HepG2 (cell line): ENCODE results near the gene DCAF7. TPM values are rescaled to one million over a fixed set of nuclear protein-coding genes. Genes with fewer than 3 reads are reported as not detected.

ENCODE experiments used
- AKAP8 ChIP-seq: sonication (generic); formaldehyde crosslinking; IDR thresholded peaks from 2 replicates; pipeline ENCODE4 v1.5.1; 2020; ENCODE audit warnings: mild to moderate bottlenecking, missing genetic modification reagents
- ASH2L ChIP-seq: fragments of 300-600, 200-600 bp; sonication (generic); IDR thresholded peaks from 2 replicates; pipeline ENCODE4 v1.7.0; 2017; ENCODE audit warnings: low read depth, mild to moderate bottlenecking, moderate library complexity, mixed read lengths, low read length; ENCODE audit not compliant: insufficient read length
- ATF1 ChIP-seq: IDR thresholded peaks from 2 replicates; pipeline ENCODE4 v1.6.1; 2016; ENCODE audit warnings: mild to moderate bottlenecking, control low read depth
- FLYWCH1 ChIP-seq: sonication (generic); formaldehyde crosslinking; IDR thresholded peaks from 2 replicates; pipeline ENCODE4 v1.8.1; 2023; ENCODE audit warnings: mild to moderate bottlenecking, missing genetic modification reagents
- FOXP1 ChIP-seq, 2 experiments: fragments of 450-650 bp in 1 of 2; IDR thresholded peaks; 2 replicates each; pipeline ENCODE4 v1.6.1; 2017 to 2018; ENCODE audit warnings: antibody characterized with exemption in 1 of 2
- HOXA7 ChIP-seq: sonication (generic); formaldehyde crosslinking; IDR thresholded peaks from 2 replicates; pipeline ENCODE4 v1.8.1; 2022; ENCODE audit warnings: mild to moderate bottlenecking, missing genetic modification reagents, moderate library complexity
- NFE2 ChIP-seq: sonication (generic); formaldehyde crosslinking; IDR thresholded peaks from 2 replicates; pipeline ENCODE4 v1.4.0; 2020; ENCODE audit warnings: missing genetic modification reagents
- NFKBIZ ChIP-seq: IDR thresholded peaks from 2 replicates; pipeline ENCODE4 v1.6.1; 2018; ENCODE audit warnings: missing genetic modification reagents, missing compliant biosample characterization
- POLR2A ChIP-seq, 2 experiments: IDR thresholded peaks; 2 replicates each; pipeline ENCODE4 v1.6.1; 2011; ENCODE audit warnings: low read depth in 2 of 2, low read length in 2 of 2, mild to moderate bottlenecking in 1 of 2, moderate library complexity in 1 of 2; ENCODE audit not compliant: insufficient read depth in 1 of 2
- SIX1 ChIP-seq: sonication (generic); formaldehyde crosslinking; IDR thresholded peaks from 2 replicates; pipeline ENCODE4 v1.4.0; 2020; ENCODE audit warnings: missing genetic modification reagents, borderline replicate concordance
- SKI ChIP-seq: fragments of 450-650 bp; IDR thresholded peaks from one replicate; pipeline ENCODE4 v1.6.1; 2018; ENCODE audit warnings: mild to moderate bottlenecking; ENCODE audit not compliant: partially characterized antibody
- ZBTB1 ChIP-seq: sonication (generic); formaldehyde crosslinking; IDR thresholded peaks from 2 replicates; pipeline ENCODE4 v1.4.0; 2020; ENCODE audit warnings: missing genetic modification reagents, borderline replicate concordance
- ZNF10 ChIP-seq: sonication (generic); formaldehyde crosslinking; IDR thresholded peaks from 2 replicates; pipeline ENCODE4 v1.4.0; 2020; ENCODE audit warnings: mild to moderate bottlenecking, low read depth, missing genetic modification reagents, borderline replicate concordance
- ZNF441 ChIP-seq: sonication (generic); formaldehyde crosslinking; IDR thresholded peaks from 2 replicates; pipeline ENCODE4 v1.7.0; 2021; ENCODE audit warnings: missing genetic modification reagents, borderline replicate concordance
- polyA plus RNA-seq, 8 experiments: library from polyadenylated mRNA; depleted of rRNA in 3 of 8; stranded (reverse) in 7 of 8; unstranded in 1 of 8; fragments of >200 nt; fragmentation: Illumina TruSeq in 4 of 8; extraction: Trizol in 4 of 8; gene quantifications; 2 replicates each; pipeline versions ENCODE4 v1.2.1 to v1.2.3, GENCODE V29; 2011 to 2016; ENCODE audit warnings: low read depth in 4 of 8, missing spikeins in 1 of 8, mixed read lengths in 1 of 8; ENCODE audit not compliant: insufficient read depth in 1 of 8
- total RNA-seq, 5 experiments: library from RNA; depleted of rRNA; stranded (reverse); fragments of >200 nt; fragmentation: Illumina TruSeq; extraction: Trizol; gene quantifications; 2 replicates each; pipeline ENCODE4 v1.2.3, GENCODE V29; 2016; ENCODE audit warnings: low read depth in 1 of 5
- TF ChIP-seq, protein P1 (sequence below): sonication (generic); formaldehyde crosslinking; IDR thresholded peaks from 2 replicates; pipeline ENCODE4 v1.5.0; 2020; ENCODE audit warnings: mild to moderate bottlenecking, missing genetic modification reagents
- TF ChIP-seq, protein P2 (sequence below): IDR thresholded peaks from 2 replicates; pipeline ENCODE4 v1.6.1; 2018; ENCODE audit warnings: missing genetic modification reagents
- TF ChIP-seq, protein P3 (sequence below): sonication (generic); formaldehyde crosslinking; IDR thresholded peaks from 2 replicates; pipeline ENCODE4 v1.5.1; 2020; ENCODE audit warnings: missing genetic modification reagents, mild to moderate bottlenecking, borderline replicate concordance
- TF ChIP-seq, protein P4 (sequence below): sonication (generic); formaldehyde crosslinking; IDR thresholded peaks from 2 replicates; pipeline ENCODE4 v1.5.0; 2020; ENCODE audit warnings: mild to moderate bottlenecking, missing genetic modification reagents, borderline replicate concordance
- TF ChIP-seq, protein P5 (sequence below): sonication (generic); formaldehyde crosslinking; IDR thresholded peaks from 2 replicates; pipeline ENCODE4 v1.4.0; 2020; ENCODE audit warnings: missing genetic modification reagents

DCAF7 gene
- total and polyA plus RNA-seq, 2 of the 13 experiments (the other 11 are each of a cell fraction or from before 2014, with no cell fraction given): 55.2 to 73.4 TPM

DNA sequence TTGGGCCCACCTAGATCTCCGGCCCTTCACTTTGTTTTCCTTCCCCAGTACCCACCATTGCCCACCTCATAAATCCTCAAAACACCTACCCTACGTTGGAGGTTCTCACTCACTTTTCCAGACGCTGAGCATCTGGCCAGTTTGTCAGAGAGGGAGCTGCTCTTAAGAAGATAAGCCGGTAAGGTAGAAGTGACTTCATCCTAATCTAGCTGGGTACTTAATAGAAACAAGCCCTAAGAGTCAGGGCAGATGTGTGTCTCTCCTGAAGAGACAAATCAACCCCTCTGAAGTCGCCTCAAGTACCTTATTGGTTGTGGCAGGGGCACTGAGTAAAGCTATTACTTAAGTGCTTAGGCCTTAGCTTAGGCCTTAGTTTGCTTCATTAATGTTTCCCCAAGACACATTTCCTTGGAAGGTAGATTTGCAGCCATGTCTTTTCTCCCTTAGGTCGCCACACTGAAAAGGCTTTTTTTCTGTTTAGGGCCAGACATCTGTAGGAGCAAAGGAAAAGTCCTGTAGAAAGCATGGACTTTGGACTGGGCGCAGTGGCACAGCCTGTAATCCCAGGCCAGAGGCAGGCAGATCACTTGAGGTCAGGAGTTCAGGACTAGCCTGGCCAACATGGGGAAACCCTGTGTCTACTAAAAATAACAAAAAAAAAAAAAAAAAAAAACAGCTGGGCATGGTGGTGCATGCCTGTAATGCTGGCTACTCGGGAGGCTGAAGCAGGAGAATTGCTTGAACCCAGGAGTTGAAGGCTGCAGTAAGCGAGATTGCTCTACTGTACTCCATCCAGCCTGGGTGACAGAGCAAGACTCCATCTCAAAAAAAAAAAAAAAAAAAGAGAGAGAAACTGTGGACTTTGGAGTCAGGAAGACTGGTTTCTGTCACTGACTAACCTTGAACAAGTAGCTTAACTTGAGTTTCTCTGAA lies 51.4 kb downstream of the DCAF7 start (continued):
- TF ChIP-seq, protein P1, sequence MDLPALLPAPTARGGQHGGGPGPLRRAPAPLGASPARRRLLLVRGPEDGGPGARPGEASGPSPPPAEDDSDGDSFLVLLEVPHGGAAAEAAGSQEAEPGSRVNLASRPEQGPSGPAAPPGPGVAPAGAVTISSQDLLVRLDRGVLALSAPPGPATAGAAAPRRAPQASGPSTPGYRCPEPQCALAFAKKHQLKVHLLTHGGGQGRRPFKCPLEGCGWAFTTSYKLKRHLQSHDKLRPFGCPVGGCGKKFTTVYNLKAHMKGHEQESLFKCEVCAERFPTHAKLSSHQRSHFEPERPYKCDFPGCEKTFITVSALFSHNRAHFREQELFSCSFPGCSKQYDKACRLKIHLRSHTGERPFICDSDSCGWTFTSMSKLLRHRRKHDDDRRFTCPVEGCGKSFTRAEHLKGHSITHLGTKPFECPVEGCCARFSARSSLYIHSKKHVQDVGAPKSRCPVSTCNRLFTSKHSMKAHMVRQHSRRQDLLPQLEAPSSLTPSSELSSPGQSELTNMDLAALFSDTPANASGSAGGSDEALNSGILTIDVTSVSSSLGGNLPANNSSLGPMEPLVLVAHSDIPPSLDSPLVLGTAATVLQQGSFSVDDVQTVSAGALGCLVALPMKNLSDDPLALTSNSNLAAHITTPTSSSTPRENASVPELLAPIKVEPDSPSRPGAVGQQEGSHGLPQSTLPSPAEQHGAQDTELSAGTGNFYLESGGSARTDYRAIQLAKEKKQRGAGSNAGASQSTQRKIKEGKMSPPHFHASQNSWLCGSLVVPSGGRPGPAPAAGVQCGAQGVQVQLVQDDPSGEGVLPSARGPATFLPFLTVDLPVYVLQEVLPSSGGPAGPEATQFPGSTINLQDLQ (CRISPR knock-in tag): no peak
- TF ChIP-seq AKAP8 (no peak), ZNF441 (no peak), HOXA7 (CRISPR knock-in tag) (no peak), ZNF10 (CRISPR knock-in tag) (no peak), SKI (no peak), SIX1 (no peak), NFKBIZ (CRISPR knock-in tag) (no peak), FOXP1 (IDR thresholded peaks at IDR 0.05) (no peak), FOXP1 (CRISPR knock-in tag; IDR thresholded peaks at IDR 0.05) (no peak), FLYWCH1 (no peak), POLR2A (IDR thresholded peaks at IDR 0.05; ENCODE audit: insufficient read depth in 1 of 2, low read depth in 2 of 2, low read length in 2 of 2) (peak in 1 of 2 experiments; percentile 21; a peak in 1 of 4 replicates), NFE2 (CRISPR knock-in tag) (no peak), ATF1 (CRISPR knock-in tag) (no peak), ZBTB1 (no peak), ASH2L (no peak)
- TF ChIP-seq, protein P2, sequence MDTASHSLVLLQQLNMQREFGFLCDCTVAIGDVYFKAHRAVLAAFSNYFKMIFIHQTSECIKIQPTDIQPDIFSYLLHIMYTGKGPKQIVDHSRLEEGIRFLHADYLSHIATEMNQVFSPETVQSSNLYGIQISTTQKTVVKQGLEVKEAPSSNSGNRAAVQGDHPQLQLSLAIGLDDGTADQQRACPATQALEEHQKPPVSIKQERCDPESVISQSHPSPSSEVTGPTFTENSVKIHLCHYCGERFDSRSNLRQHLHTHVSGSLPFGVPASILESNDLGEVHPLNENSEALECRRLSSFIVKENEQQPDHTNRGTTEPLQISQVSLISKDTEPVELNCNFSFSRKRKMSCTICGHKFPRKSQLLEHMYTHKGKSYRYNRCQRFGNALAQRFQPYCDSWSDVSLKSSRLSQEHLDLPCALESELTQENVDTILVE (CRISPR knock-in tag): no peak; the same call in 1 of the 2 replicates
- TF ChIP-seq, protein P3, sequence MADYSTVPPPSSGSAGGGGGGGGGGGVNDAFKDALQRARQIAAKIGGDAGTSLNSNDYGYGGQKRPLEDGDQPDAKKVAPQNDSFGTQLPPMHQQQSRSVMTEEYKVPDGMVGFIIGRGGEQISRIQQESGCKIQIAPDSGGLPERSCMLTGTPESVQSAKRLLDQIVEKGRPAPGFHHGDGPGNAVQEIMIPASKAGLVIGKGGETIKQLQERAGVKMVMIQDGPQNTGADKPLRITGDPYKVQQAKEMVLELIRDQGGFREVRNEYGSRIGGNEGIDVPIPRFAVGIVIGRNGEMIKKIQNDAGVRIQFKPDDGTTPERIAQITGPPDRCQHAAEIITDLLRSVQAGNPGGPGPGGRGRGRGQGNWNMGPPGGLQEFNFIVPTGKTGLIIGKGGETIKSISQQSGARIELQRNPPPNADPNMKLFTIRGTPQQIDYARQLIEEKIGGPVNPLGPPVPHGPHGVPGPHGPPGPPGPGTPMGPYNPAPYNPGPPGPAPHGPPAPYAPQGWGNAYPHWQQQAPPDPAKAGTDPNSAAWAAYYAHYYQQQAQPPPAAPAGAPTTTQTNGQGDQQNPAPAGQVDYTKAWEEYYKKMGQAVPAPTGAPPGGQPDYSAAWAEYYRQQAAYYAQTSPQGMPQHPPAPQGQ: no peak; the same call in 1 of the 2 replicates
- TF ChIP-seq, protein P4, sequence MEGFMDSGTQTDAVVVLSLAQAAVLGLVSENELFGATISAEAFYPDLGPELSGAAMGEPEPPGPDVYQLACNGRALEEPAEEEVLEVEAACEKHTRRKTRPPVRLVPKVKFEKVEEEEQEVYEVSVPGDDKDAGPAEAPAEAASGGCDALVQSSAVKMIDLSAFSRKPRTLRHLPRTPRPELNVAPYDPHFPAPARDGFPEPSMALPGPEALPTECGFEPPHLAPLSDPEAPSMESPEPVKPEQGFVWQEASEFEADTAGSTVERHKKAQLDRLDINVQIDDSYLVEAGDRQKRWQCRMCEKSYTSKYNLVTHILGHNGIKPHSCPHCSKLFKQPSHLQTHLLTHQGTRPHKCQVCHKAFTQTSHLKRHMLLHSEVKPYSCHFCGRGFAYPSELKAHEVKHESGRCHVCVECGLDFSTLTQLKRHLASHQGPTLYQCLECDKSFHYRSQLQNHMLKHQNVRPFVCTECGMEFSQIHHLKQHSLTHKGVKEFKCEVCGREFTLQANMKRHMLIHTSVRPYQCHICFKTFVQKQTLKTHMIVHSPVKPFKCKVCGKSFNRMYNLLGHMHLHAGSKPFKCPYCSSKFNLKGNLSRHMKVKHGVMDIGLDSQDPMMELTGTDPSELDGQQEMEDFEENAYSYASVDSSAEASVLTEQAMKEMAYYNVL (CRISPR knock-in tag): no peak
- TF ChIP-seq, protein P5, sequence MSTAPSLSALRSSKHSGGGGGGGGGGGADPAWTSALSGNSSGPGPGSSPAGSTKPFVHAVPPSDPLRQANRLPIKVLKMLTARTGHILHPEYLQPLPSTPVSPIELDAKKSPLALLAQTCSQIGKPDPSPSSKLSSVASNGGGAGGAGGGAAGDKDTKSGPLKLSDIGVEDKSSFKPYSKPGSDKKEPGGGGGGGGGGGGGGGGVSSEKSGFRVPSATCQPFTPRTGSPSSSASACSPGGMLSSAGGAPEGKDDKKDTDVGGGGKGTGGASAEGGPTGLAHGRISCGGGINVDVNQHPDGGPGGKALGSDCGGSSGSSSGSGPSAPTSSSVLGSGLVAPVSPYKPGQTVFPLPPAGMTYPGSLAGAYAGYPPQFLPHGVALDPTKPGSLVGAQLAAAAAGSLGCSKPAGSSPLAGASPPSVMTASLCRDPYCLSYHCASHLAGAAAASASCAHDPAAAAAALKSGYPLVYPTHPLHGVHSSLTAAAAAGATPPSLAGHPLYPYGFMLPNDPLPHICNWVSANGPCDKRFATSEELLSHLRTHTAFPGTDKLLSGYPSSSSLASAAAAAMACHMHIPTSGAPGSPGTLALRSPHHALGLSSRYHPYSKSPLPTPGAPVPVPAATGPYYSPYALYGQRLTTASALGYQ (CRISPR knock-in tag): no peak
